OCI-LY1 (cell line): Measurements from ENCODE around the gene DMD.

Source experiments
- H2AFZ ChIP-seq: fragments of 200-600 bp; sonication (generic), shearing (Covaris generic); 2 replicates; pipeline ENCODE4 v1.6.0; 2014; ENCODE audit warnings: antibody characterized with exemption, mild to moderate bottlenecking, low read length
- H3F3A ChIP-seq: fragments of 200-600 bp; sonication (generic), shearing (Covaris generic); 2 replicates; pipeline ENCODE4 v1.6.0; 2014; ENCODE audit warnings: mild to moderate bottlenecking, antibody characterized with exemption, low read length, moderate library complexity; ENCODE audit not compliant: insufficient read depth
- H3K27ac ChIP-seq: fragments of 200-600 bp; sonication (generic); 2 replicates; pipeline ENCODE4 v1.5.1; 2014; ENCODE audit warnings: low read length, mixed run types, mild to moderate bottlenecking, low read depth; ENCODE audit not compliant: poor library complexity, severe bottlenecking
- H3K27me3 ChIP-seq: fragments of 200-600 bp; sonication (generic); 2 replicates; pipeline ENCODE4 v1.6.0; 2014; ENCODE audit warnings: antibody characterized with exemption, mild to moderate bottlenecking, low read length, moderate library complexity; ENCODE audit not compliant: insufficient read depth
- H3K36me3 ChIP-seq: fragments of 200-600 bp; sonication (generic); 2 replicates; pipeline ENCODE4 v1.6.1; 2014; ENCODE audit warnings: mild to moderate bottlenecking, antibody characterized with exemption, low read length, moderate library complexity, mixed read lengths; ENCODE audit not compliant: insufficient read depth
- H3K4me1 ChIP-seq: fragments of 200-600 bp; sonication (generic); 2 replicates; pipeline ENCODE4 v1.5.1; 2014; ENCODE audit warnings: mild to moderate bottlenecking, low read length, moderate library complexity; ENCODE audit not compliant: insufficient read depth, severe bottlenecking
- H3K4me2 ChIP-seq: fragments of 200-600 bp; sonication (generic), shearing (Covaris generic); 2 replicates; pipeline ENCODE4 v1.6.1; 2014; ENCODE audit warnings: low read length
- H3K4me3 ChIP-seq: fragments of 200-600 bp; sonication (generic); 2 replicates; pipeline ENCODE4 v1.5.1; 2014; ENCODE audit warnings: low read length, low read depth, mild to moderate bottlenecking, mixed read lengths; ENCODE audit not compliant: poor library complexity, severe bottlenecking
- H3K79me2 ChIP-seq: fragments of 200-600 bp; shearing (Covaris generic); 2 replicates; pipeline ENCODE4 v1.6.1; 2016; ENCODE audit warnings: mixed run types, low read length, mixed read lengths; ENCODE audit not compliant: insufficient read depth
- H3K9ac ChIP-seq: fragments of 200-600 bp; sonication (generic), shearing (Covaris generic); 2 replicates; pipeline ENCODE4 v1.6.1; 2014; ENCODE audit warnings: mild to moderate bottlenecking, low read length, mixed read lengths
- H3K9me2 ChIP-seq: fragments of 200-600 bp; sonication (generic), shearing (Covaris generic); 2 replicates; pipeline ENCODE4 v1.6.1; 2014; ENCODE audit warnings: low read depth, mild to moderate bottlenecking, low read length, mixed read lengths
- H3K9me3 ChIP-seq: fragments of 200-600 bp; shearing (Covaris generic); 2 replicates; pipeline ENCODE4 v1.6.1; 2014; ENCODE audit warnings: low read length, mixed read lengths
- H4K20me1 ChIP-seq: fragments of 200-600 bp; sonication (generic), shearing (Covaris generic); 2 replicates; pipeline ENCODE4 v1.6.0; 2016; ENCODE audit warnings: mild to moderate bottlenecking, low read length; ENCODE audit not compliant: insufficient read depth
- CTCF ChIP-seq: fragments of 200-600 bp; sonication (generic), shearing (Covaris generic); IDR thresholded peaks from 2 replicates; pipeline ENCODE4 v1.5.1; 2017; ENCODE audit warnings: mild to moderate bottlenecking, antibody characterized with exemption, low read length, moderate library complexity, mixed read lengths
- EZH2 ChIP-seq: fragments of 200-600 bp; sonication (generic), shearing (Covaris generic); IDR thresholded peaks from 2 replicates; pipeline ENCODE4 v1.8.0; 2017; ENCODE audit warnings: borderline replicate concordance, mixed run types, mild to moderate bottlenecking, antibody characterized with exemption, low read length, moderate library complexity, mixed read lengths

The DMD gene

GRCh38 chrX:31808357-31808756, 1403.0 kb downstream of the DMD start:
- no peak overlapping the region for H3K4me2 ChIP-seq
- no peak overlapping the region for H2AFZ ChIP-seq
- no peak for TF ChIP-seq CTCF
- no peak for TF ChIP-seq EZH2
- no peak overlapping the region for H3K27ac ChIP-seq
- no peaks in the 10 kb centered on the region for H3K27me3 ChIP-seq
- no peaks in the 10 kb centered on the region for H3K4me1 ChIP-seq
- no peaks in the 10 kb centered on the region for H3K36me3 ChIP-seq
- no peak overlapping the region for H3K4me3 ChIP-seq
- no peaks in the 10 kb centered on the region for H3K9me3 ChIP-seq
- H4K20me1 ChIP-seq: no peaks in the 10 kb centered on the region
- H3K9me2 ChIP-seq: no peaks in the 10 kb centered on the region
- H3K9ac ChIP-seq: no peak overlapping the region
- H3K79me2 ChIP-seq: no peaks in the 10 kb centered on the region
- no peaks in the 10 kb centered on the region for H3F3A ChIP-seq

GRCh38 chrX:31807165-31807564, 1404.2 kb downstream of the DMD start:
- Histone ChIP-seq H3K36me3 (no peaks in the 10 kb centered on the region), H3K9ac (no peak overlapping the region), H3K9me2 (no peaks in the 10 kb centered on the region), H3K27me3 (no peaks in the 10 kb centered on the region), H3K27ac (no peak overlapping the region), H3K4me3 (no peak overlapping the region), H2AFZ (no peak overlapping the region), H4K20me1 (no peaks in the 10 kb centered on the region), H3K4me2 (no peak overlapping the region), H3K9me3 (no peaks in the 10 kb centered on the region), H3K79me2 (no peaks in the 10 kb centered on the region), H3K4me1 (no peaks in the 10 kb centered on the region), H3F3A (no peaks in the 10 kb centered on the region)
- TF ChIP-seq CTCF: no peak
- TF ChIP-seq EZH2: no peak

- H3K4me1 ChIP-seq: no peaks in the 10 kb centered on the region
- no peak overlapping the region for H3K4me3 ChIP-seq
- no peak overlapping the region for H3K4me2 ChIP-seq
- no peaks in the 10 kb centered on the region for H4K20me1 ChIP-seq
- H3K27me3 ChIP-seq: no peaks in the 10 kb centered on the region
- TF ChIP-seq CTCF (no peak), EZH2 (no peak)
- H3K9me3 ChIP-seq: no peaks in the 10 kb centered on the region
- no peak overlapping the region for H3K27ac ChIP-seq
- H3K9ac ChIP-seq: no peak overlapping the region
- H2AFZ ChIP-seq: no peak overlapping the region
- no peaks in the 10 kb centered on the region for H3F3A ChIP-seq
- H3K36me3 ChIP-seq: no peaks in the 10 kb centered on the region
- no peaks in the 10 kb centered on the region for H3K79me2 ChIP-seq
- no peaks in the 10 kb centered on the region for H3K9me2 ChIP-seq
These were observed 1405.6 kb downstream of the DMD start for GRCh38 chrX:31805781-31806180.
